Esophagus squamous epithelium (tissue), 4 donors: Measurements from ENCODE around the gene LCOR.

ENCODE experiments used
- CTCF ChIP-seq, 6 experiments: fragments of 450-650 bp in 4 of 6; fragments of 200-600 bp in 2 of 6; sonication (generic) in 2 of 6; IDR thresholded peaks; one replicate each; pipeline ENCODE4 v1.5.1; 2016 to 2019; ENCODE audit warnings: antibody characterized with exemption in 6 of 6, mild to moderate bottlenecking in 4 of 6, moderate library complexity in 4 of 6
- POLR2A ChIP-seq, 4 donors: fragments of 450-650 bp; IDR thresholded peaks; one replicate each; pipeline ENCODE4 v1.6.1; 2017; ENCODE audit warnings: antibody characterized with exemption in 4 of 4, mild to moderate bottlenecking in 4 of 4, moderate library complexity in 3 of 4

- TF ChIP-seq POLR2A (IDR thresholded peaks at IDR 0.05) (no peak), CTCF (IDR thresholded peaks at IDR 0.05) (no peak)
Observed at GRCh38 chr10:97038688-97039087, 206.6 kb downstream of the LCOR start.
